SU-DHL-6 (cell line): ENCODE measurements around the gene ATP10A.

Source experiments
- H2AFZ ChIP-seq: fragments of 200-600 bp; sonication (generic); 2 replicates; pipeline ENCODE4 v1.6.1; 2014; ENCODE audit warnings: low read depth, mild to moderate bottlenecking, moderate library complexity, mixed read lengths, antibody characterized with exemption, low read length; ENCODE audit not compliant: severe bottlenecking
- H3F3A ChIP-seq: fragments of 200-600 bp; shearing (Covaris generic); 2 replicates; pipeline ENCODE4 v1.6.0; 2016; ENCODE audit warnings: antibody characterized with exemption, mild to moderate bottlenecking; ENCODE audit not compliant: insufficient read depth
- H3K27ac ChIP-seq: fragments of 200-600 bp; sonication (generic); 2 replicates; pipeline ENCODE4 v1.5.1; 2016; ENCODE audit warnings: low read depth, mild to moderate bottlenecking, low read length, moderate library complexity, mixed read lengths
- H3K27me3 ChIP-seq: fragments of 200-600 bp; sonication (generic), shearing (Covaris generic); 2 replicates; pipeline ENCODE4 v1.6.0; 2014; ENCODE audit warnings: mild to moderate bottlenecking, low read length
- H3K36me3 ChIP-seq: fragments of 200-600 bp; sonication (generic); 2 replicates; pipeline ENCODE4 v1.6.1; 2014; ENCODE audit warnings: mild to moderate bottlenecking, low read length, mixed read lengths
- H3K4me2 ChIP-seq: fragments of 300-600, 200-600 bp; shearing (Covaris generic), sonication (generic); 2 replicates; pipeline ENCODE4 v1.6.0; 2014; ENCODE audit warnings: low read length, low read depth, mild to moderate bottlenecking; ENCODE audit not compliant: poor library complexity, severe bottlenecking
- H3K4me3 ChIP-seq: fragments of 200-600 bp; sonication (generic); 2 replicates; pipeline ENCODE4 v1.5.1; 2014; ENCODE audit warnings: antibody characterized with exemption, low read length, mild to moderate bottlenecking, mixed read lengths; ENCODE audit not compliant: insufficient read depth, poor library complexity, severe bottlenecking
- H3K79me2 ChIP-seq: fragments of 200-600 bp; sonication (generic); 2 replicates; pipeline ENCODE4 v1.6.1; 2014; ENCODE audit warnings: mild to moderate bottlenecking, low read length, moderate library complexity; ENCODE audit not compliant: insufficient read depth
- H3K9ac ChIP-seq: fragments of 200-600 bp; sonication (generic); 2 replicates; pipeline ENCODE4 v1.7.0; 2014; ENCODE audit warnings: mild to moderate bottlenecking, low read length
- H3K9me2 ChIP-seq: fragments of 200-600 bp; sonication (generic); replicated peaks from 2 replicates; pipeline ENCODE4 v1.6.1; 2014; ENCODE audit warnings: low read length; ENCODE audit not compliant: insufficient read depth
- H3K9me3 ChIP-seq: fragments of 200-600 bp; sonication (generic); 2 replicates; pipeline ENCODE4 v1.6.1; 2014; ENCODE audit warnings: low read length, mixed read lengths; ENCODE audit not compliant: insufficient read depth
- H4K20me1 ChIP-seq: fragments of 200-600 bp; sonication (generic); 2 replicates; pipeline ENCODE4 v1.6.1; 2014; ENCODE audit warnings: low read depth, mild to moderate bottlenecking, antibody characterized with exemption, low read length, moderate library complexity, mixed read lengths
- CTCF ChIP-seq: fragments of 200-600 bp; sonication (generic); IDR thresholded peaks from one replicate; pipeline ENCODE4 v1.5.1; 2017; ENCODE audit warnings: antibody characterized with exemption, mild to moderate bottlenecking, low read length, moderate library complexity; ENCODE audit not compliant: insufficient read depth, poor library complexity, severe bottlenecking
- EZH2phosphoT487 ChIP-seq: fragments of 200-600 bp; sonication (generic), shearing (Covaris generic); conservative IDR thresholded peaks from 2 replicates; pipeline ENCODE4 v1.6.1; 2018; ENCODE audit warnings: mild to moderate bottlenecking, antibody characterized with exemption, low read length, moderate library complexity, mixed read lengths

Gene ATP10A

GRCh38 chr15:25789616-25789999 lies 73.5 kb downstream of the ATP10A start:
- H3K27me3 ChIP-seq, result no peaks in the 10 kb centered on the region
- TF ChIP-seq CTCF (no peak), EZH2phosphoT487 (no peak)
- no peak overlapping the region for H3K9ac ChIP-seq

GRCh38 chr15:25789211-25789610 lies 73.9 kb downstream of the ATP10A start:
- Histone ChIP-seq H4K20me1 (no peaks in the 10 kb centered on the region), H3K79me2 (no peaks in the 10 kb centered on the region), H3K27ac (no peak overlapping the region), H3K4me2 (no peak overlapping the region), H3K36me3 (no peaks in the 10 kb centered on the region), H3K9ac (no peak overlapping the region), H2AFZ (no peak overlapping the region), H3K9me2 (no peaks in the 10 kb centered on the region), H3K27me3 (no peaks in the 10 kb centered on the region), H3F3A (no peaks in the 10 kb centered on the region), H3K9me3 (no peaks in the 10 kb centered on the region), H3K4me3 (no peak overlapping the region)
- no peak for TF ChIP-seq EZH2phosphoT487
- TF ChIP-seq CTCF, result no peak

More at GRCh38 chr15:25789616-25789999, 73.5 kb downstream of the ATP10A start:
- Histone ChIP-seq H3K36me3 (no peaks in the 10 kb centered on the region), H3K79me2 (no peaks in the 10 kb centered on the region), H2AFZ (no peak overlapping the region), H3K9me2 (no peaks in the 10 kb centered on the region), H4K20me1 (no peaks in the 10 kb centered on the region), H3K9me3 (no peaks in the 10 kb centered on the region), H3K4me3 (no peak overlapping the region), H3K27ac (no peak overlapping the region), H3F3A (no peaks in the 10 kb centered on the region), H3K4me2 (no peak overlapping the region)

GRCh38 chr15:25787855-25788520 lies 75.1 kb downstream of the ATP10A start:
- no peaks in the 10 kb centered on the region for H4K20me1 ChIP-seq
- H3K9me3 ChIP-seq, result no peaks in the 10 kb centered on the region
- no peaks in the 10 kb centered on the region for H3F3A ChIP-seq
- H2AFZ ChIP-seq, result no peak overlapping the region
- H3K27me3 ChIP-seq, result no peaks in the 10 kb centered on the region
- no peak for TF ChIP-seq EZH2phosphoT487
- no peak for TF ChIP-seq CTCF
- no peak overlapping the region for H3K4me3 ChIP-seq
- H3K9ac ChIP-seq, result no peak overlapping the region
- no peaks in the 10 kb centered on the region for H3K79me2 ChIP-seq
- H3K36me3 ChIP-seq, result no peaks in the 10 kb centered on the region
- H3K4me2 ChIP-seq, result no peak overlapping the region
- no peaks in the 10 kb centered on the region for H3K9me2 ChIP-seq
- H3K27ac ChIP-seq, result no peak overlapping the region
